Measurements from ENCODE around the gene ABCA7.
A peak's percentile ranks its signal among the peaks of the same experiment; 100 is the strongest.

ABCA7 gene

DNA sequence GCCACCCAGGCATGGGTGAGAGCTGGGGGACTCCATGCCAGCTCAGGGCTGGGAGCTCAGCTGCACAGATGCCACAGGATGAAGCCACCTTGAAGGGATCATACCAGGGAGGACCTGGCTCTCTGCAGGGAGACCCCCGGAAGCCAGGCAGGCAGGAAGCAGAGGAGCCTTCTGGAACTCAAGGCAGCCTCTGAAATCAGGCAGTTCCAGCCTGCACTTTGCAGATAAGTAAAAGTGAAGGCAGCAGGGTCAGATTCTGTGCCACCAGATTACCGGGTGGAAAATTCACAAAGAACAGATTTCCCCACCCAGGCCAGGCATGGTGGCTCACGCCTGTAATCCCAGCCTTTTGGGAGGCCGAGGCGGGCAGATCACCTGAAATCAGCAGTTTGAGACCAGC is 21.5 kb upstream of the ABCA7 start:
- peaks cover 22% of the 10 kb centered on the region for H3K4me1 ChIP-seq (ENCODE audit: low read depth, poor library complexity, severe bottlenecking)
- TF ChIP-seq CTCF (conservative IDR thresholded peaks at IDR 0.05; ENCODE audit: low read depth, low read length), result no peak
- H3K9ac ChIP-seq, result no peak overlapping the region; the same call in 1 of the 2 replicates
- no peaks in the 10 kb centered on the region for H3K36me3 ChIP-seq (ENCODE audit: insufficient read depth)
- H3K27ac ChIP-seq, result no peak overlapping the region
- H3K4me2 ChIP-seq, result no peak overlapping the region; the same call in 1 of the 2 replicates
- no peak overlapping the region for H3K4me3 ChIP-seq (IDR thresholded peaks at IDR 0.05; ENCODE audit: insufficient read depth, low read depth, low read length)
- no peaks in the 10 kb centered on the region for H3K27me3 ChIP-seq (ENCODE audit: insufficient read depth, low read depth)
- peaks cover 60% of the 10 kb centered on the region for H3K79me2 ChIP-seq (ENCODE audit: insufficient read depth, low read depth)
- H4K20me1 ChIP-seq (ENCODE audit: insufficient read depth), result peaks cover 14% of the 10 kb centered on the region
- no peak overlapping the region for H2AFZ ChIP-seq (ENCODE audit: low read depth)

GRCh38 chr19:1018932-1019615 is 20.8 kb upstream of the ABCA7 start:
- peaks cover 22% of the 10 kb centered on the region for H3K4me1 ChIP-seq (ENCODE audit: low read depth, poor library complexity, severe bottlenecking)
- no peaks in the 10 kb centered on the region for H3K27me3 ChIP-seq (ENCODE audit: insufficient read depth, low read depth)
- peaks cover 14% of the 10 kb centered on the region for H4K20me1 ChIP-seq (ENCODE audit: insufficient read depth)
- no peak overlapping the region for H3K4me3 ChIP-seq (IDR thresholded peaks at IDR 0.05; ENCODE audit: insufficient read depth, low read depth, low read length)
- H2AFZ ChIP-seq (ENCODE audit: low read depth), result no peak overlapping the region
- H3K36me3 ChIP-seq (ENCODE audit: insufficient read depth), result no peaks in the 10 kb centered on the region
- peaks cover 60% of the 10 kb centered on the region for H3K79me2 ChIP-seq (ENCODE audit: insufficient read depth, low read depth)
- no peak for TF ChIP-seq CTCF (conservative IDR thresholded peaks at IDR 0.05; ENCODE audit: low read depth, low read length)
- no peak overlapping the region for H3K27ac ChIP-seq
- H3K4me2 ChIP-seq, result peak overlapping the region; percentile 82
- H3K9ac ChIP-seq, result peak overlapping the region; percentile 83; the same call in 1 of the 2 replicates

- Histone ChIP-seq H3K79me2 (ENCODE audit: insufficient read depth, low read depth) (peaks cover 60% of the 10 kb centered on the region), H3K36me3 (ENCODE audit: insufficient read depth) (no peaks in the 10 kb centered on the region), H3K9ac (peak overlapping the region; percentile 83; the same call in 1 of the 2 replicates), H3K4me1 (ENCODE audit: low read depth, poor library complexity, severe bottlenecking) (peaks cover 22% of the 10 kb centered on the region), H2AFZ (ENCODE audit: low read depth) (no peak overlapping the region), H3K27me3 (ENCODE audit: insufficient read depth, low read depth) (no peaks in the 10 kb centered on the region), H4K20me1 (ENCODE audit: insufficient read depth) (peaks cover 14% of the 10 kb centered on the region), H3K4me3 (IDR thresholded peaks at IDR 0.05; ENCODE audit: insufficient read depth, low read depth, low read length) (no peak overlapping the region), H3K4me2 (peak overlapping the region; percentile 82), H3K27ac (no peak overlapping the region; the same call in 1 of the 2 replicates)
- TF ChIP-seq CTCF (conservative IDR thresholded peaks at IDR 0.05; ENCODE audit: low read depth, low read length), result no peak
These were observed 20.3 kb upstream of the ABCA7 start for GRCh38 chr19:1019616-1019961.

- peaks cover 22% of the 10 kb centered on the region for H3K4me1 ChIP-seq (ENCODE audit: low read depth, poor library complexity, severe bottlenecking)
- peak overlapping the region; percentile 67 for H3K27ac ChIP-seq
- no peaks in the 10 kb centered on the region for H3K36me3 ChIP-seq (ENCODE audit: insufficient read depth)
- H3K4me3 ChIP-seq (IDR thresholded peaks at IDR 0.05; ENCODE audit: insufficient read depth, low read depth, low read length), result no peak overlapping the region
- peaks cover 55% of the 10 kb centered on the region for H3K79me2 ChIP-seq (ENCODE audit: insufficient read depth, low read depth)
- no peak for TF ChIP-seq CTCF (conservative IDR thresholded peaks at IDR 0.05; ENCODE audit: low read depth, low read length)
- peak overlapping the region; percentile 83; the same call in 1 of the 2 replicates for H3K9ac ChIP-seq
- H3K27me3 ChIP-seq (ENCODE audit: insufficient read depth, low read depth), result no peaks in the 10 kb centered on the region
- peaks cover 13% of the 10 kb centered on the region for H4K20me1 ChIP-seq (ENCODE audit: insufficient read depth)
- H3K4me2 ChIP-seq, result peak overlapping the region; percentile 82
- H2AFZ ChIP-seq (ENCODE audit: low read depth), result no peak overlapping the region
These were observed 19.7 kb upstream of the ABCA7 start for GRCh38 chr19:1019980-1020867.

Data from KMS-11 (cell line).